ENCODE data around the gene ATXN1.

The ATXN1 gene

DNA sequence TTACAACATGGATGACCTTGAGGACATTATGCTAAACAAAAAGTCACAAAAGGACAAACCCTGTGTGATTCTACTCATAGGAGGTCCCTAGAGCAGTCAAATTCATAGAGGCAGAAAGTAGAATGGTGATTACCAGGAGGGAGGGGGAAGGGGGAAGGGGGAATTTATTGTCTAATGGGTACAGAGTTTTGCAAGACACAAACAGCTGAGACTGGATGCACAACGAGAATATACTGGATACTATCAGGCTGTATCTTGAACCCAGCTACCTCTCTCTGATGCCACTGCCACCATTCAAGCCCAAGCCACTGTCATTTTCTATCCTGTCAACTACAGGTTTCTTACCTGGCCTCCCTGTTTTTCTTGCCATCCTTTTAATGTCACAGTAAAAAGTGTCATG lies 252.3 kb downstream of the ATXN1 start:
- TF ChIP-seq, protein P1, sequence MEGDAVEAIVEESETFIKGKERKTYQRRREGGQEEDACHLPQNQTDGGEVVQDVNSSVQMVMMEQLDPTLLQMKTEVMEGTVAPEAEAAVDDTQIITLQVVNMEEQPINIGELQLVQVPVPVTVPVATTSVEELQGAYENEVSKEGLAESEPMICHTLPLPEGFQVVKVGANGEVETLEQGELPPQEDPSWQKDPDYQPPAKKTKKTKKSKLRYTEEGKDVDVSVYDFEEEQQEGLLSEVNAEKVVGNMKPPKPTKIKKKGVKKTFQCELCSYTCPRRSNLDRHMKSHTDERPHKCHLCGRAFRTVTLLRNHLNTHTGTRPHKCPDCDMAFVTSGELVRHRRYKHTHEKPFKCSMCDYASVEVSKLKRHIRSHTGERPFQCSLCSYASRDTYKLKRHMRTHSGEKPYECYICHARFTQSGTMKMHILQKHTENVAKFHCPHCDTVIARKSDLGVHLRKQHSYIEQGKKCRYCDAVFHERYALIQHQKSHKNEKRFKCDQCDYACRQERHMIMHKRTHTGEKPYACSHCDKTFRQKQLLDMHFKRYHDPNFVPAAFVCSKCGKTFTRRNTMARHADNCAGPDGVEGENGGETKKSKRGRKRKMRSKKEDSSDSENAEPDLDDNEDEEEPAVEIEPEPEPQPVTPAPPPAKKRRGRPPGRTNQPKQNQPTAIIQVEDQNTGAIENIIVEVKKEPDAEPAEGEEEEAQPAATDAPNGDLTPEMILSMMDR (IDR thresholded peaks at IDR 0.05) = no peak
- no peaks in the 10 kb centered on the region for H3K4me1 ChIP-seq
- H3K9ac ChIP-seq = no peak overlapping the region
- H3K4me2 ChIP-seq (ENCODE audit: low read length) = no peak overlapping the region
- H3K4me3 ChIP-seq (ENCODE audit: low read depth, low read length) = no peak overlapping the region
- no peaks in the 10 kb centered on the region for H3K36me3 ChIP-seq (ENCODE audit: control insufficient read depth, insufficient read depth, low read length)
- no peaks in the 10 kb centered on the region for H3K9me3 ChIP-seq (ENCODE audit: control insufficient read depth, low read length)
- H2AFZ ChIP-seq = no peak overlapping the region
- H3K27me3 ChIP-seq (ENCODE audit: control insufficient read depth, insufficient read depth, low read length) = no peaks in the 10 kb centered on the region
- peaks cover 2% of the 10 kb centered on the region for H3K79me2 ChIP-seq
- H3K27ac ChIP-seq = no peak overlapping the region

DNA sequence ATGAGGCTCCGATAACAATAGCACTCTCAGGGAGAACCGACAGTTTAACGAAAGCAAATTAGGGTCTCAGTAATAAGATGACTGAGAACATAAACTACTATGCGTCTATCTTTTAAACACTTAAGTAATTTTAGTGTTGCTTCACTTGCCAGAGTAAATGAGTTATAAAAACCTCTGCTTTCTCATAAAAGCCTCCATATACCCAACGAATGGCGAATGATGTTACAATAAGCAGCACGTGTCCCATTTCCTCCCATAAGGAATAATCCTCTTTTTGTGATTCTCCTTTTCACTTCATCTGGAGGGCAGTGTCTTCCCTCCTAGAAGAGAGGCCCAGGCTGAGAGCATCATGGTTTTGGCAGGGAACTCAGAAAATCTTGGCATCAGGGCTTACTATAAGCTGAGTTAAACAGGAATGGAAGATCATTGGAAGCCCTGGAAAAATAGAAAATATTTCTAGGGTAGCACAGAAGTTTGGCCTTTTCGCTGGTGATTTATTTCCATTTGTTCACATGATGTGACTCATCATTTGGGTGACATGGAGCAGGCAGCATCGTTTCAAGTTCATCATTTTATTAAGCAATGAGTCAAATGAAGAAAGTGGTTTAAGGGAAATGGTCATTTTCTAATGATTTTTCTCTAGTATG lies 255.4 kb downstream of the ATXN1 start:
- Histone ChIP-seq H3K27me3 (ENCODE audit: control insufficient read depth, insufficient read depth, low read length) (no peaks in the 10 kb centered on the region), H3K27ac (no peak overlapping the region), H3K9me3 (ENCODE audit: control insufficient read depth, low read length) (no peaks in the 10 kb centered on the region), H2AFZ (no peak overlapping the region), H3K4me2 (ENCODE audit: low read length) (no peak overlapping the region), H3K79me2 (peaks cover 2% of the 10 kb centered on the region), H3K4me3 (ENCODE audit: low read depth, low read length) (no peak overlapping the region), H3K9ac (no peak overlapping the region), H3K4me1 (no peaks in the 10 kb centered on the region), H3K36me3 (ENCODE audit: control insufficient read depth, insufficient read depth, low read length) (no peaks in the 10 kb centered on the region)
- TF ChIP-seq, protein P1 (IDR thresholded peaks at IDR 0.05) = no peak

DNA sequence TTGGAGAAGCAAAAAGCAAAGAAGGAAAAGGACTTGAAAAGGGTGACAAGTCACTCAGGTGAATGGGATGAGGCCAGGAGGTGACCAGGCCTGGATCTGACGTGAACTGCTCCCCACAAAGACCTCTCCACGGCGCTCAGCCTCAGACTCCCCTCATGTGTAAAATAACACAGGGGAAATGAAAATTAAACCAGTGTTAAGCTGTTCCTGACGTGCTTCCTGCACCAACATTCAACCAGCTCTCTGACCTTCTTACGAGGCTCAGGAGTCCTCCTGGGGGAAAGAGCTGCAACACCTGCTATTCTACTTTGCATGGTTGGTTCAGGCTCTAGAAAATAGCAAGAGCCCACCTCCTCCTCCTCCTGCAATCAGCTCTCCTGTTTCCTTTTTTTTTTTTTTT lies 256.7 kb downstream of the ATXN1 start:
- H3K4me1 ChIP-seq = no peaks in the 10 kb centered on the region
- TF ChIP-seq, protein P1 (IDR thresholded peaks at IDR 0.05) = no peak
- H3K4me2 ChIP-seq (ENCODE audit: low read length) = no peak overlapping the region
- H3K79me2 ChIP-seq = peaks cover 2% of the 10 kb centered on the region
- no peaks in the 10 kb centered on the region for H3K9me3 ChIP-seq (ENCODE audit: control insufficient read depth, low read length)
- H3K27me3 ChIP-seq (ENCODE audit: control insufficient read depth, insufficient read depth, low read length) = no peaks in the 10 kb centered on the region
- H3K36me3 ChIP-seq (ENCODE audit: control insufficient read depth, insufficient read depth, low read length) = no peaks in the 10 kb centered on the region
- no peak overlapping the region for H2AFZ ChIP-seq
- no peak overlapping the region for H3K9ac ChIP-seq
- no peak overlapping the region for H3K27ac ChIP-seq
- no peak overlapping the region for H3K4me3 ChIP-seq (ENCODE audit: low read depth, low read length)

DNA sequence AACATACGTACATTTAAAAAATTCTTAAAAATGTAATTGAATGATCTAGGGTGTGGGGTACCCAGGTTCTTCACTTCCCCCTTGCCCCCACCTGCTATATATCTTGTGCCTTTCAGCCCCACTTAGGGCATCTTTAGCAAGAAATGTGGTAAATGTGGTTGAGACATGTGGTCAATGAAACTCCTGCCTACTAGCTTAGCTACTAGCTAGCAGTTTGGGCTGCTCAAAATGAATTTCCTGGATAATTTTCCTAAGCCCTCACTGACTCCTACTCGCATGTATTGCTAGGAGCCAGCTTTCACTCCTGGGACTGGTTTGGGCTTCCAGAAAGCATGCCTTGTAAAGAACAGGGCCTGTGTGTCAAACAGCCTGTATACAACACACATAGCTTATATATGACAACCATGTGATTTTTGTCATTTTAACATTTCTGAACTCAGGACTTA lies 257.3 kb downstream of the ATXN1 start:
- Histone ChIP-seq H3K27me3 (ENCODE audit: control insufficient read depth, insufficient read depth, low read length) (no peaks in the 10 kb centered on the region), H3K79me2 (peaks cover 2% of the 10 kb centered on the region), H3K9me3 (ENCODE audit: control insufficient read depth, low read length) (no peaks in the 10 kb centered on the region), H2AFZ (no peak overlapping the region), H3K36me3 (ENCODE audit: control insufficient read depth, insufficient read depth, low read length) (no peaks in the 10 kb centered on the region), H3K9ac (no peak overlapping the region), H3K27ac (no peak overlapping the region), H3K4me3 (ENCODE audit: low read depth, low read length) (no peak overlapping the region), H3K4me2 (ENCODE audit: low read length) (no peak overlapping the region), H3K4me1 (no peaks in the 10 kb centered on the region)
- TF ChIP-seq, protein P1 (IDR thresholded peaks at IDR 0.05) = no peak

DNA sequence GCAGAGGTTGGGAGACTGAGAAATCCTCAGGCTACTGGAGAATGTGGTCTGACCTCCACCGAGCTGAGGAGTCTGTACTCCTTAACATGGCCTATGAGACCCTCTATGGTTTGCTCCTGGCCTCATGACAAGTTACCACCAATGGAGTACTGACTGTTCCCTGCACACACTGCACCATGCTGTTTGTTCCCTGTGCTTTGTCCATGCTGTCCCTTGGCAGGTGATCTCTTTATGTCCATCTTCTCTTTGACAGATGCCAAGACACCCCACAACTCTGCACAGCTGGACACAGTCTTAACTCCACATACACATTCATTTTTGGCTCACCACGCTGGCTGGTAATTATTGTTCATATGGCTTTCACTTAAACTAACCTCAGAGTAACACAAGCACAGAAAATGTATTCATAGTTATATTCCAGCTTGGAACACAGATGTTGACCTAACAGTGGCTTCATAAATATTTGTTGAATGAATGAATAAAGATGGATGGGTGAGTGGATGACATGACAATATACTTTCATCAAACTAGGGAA lies 258.0 kb downstream of the ATXN1 start:
- H3K9ac ChIP-seq = no peak overlapping the region
- H3K4me3 ChIP-seq (ENCODE audit: low read depth, low read length) = no peak overlapping the region
- H3K27me3 ChIP-seq (ENCODE audit: control insufficient read depth, insufficient read depth, low read length) = no peaks in the 10 kb centered on the region

More for the DNA sequence above, 258.0 kb downstream of the ATXN1 start:
- no peaks in the 10 kb centered on the region for H3K4me1 ChIP-seq
- H3K4me2 ChIP-seq (ENCODE audit: low read length) = no peak overlapping the region
- no peaks in the 10 kb centered on the region for H3K9me3 ChIP-seq (ENCODE audit: control insufficient read depth, low read length)
- peaks cover 2% of the 10 kb centered on the region for H3K79me2 ChIP-seq
- H2AFZ ChIP-seq = no peak overlapping the region
- H3K27ac ChIP-seq = no peak overlapping the region
- no peaks in the 10 kb centered on the region for H3K36me3 ChIP-seq (ENCODE audit: control insufficient read depth, insufficient read depth, low read length)
- TF ChIP-seq, protein P1 (IDR thresholded peaks at IDR 0.05) = no peak
